ENCODE results near the gene TRIM7.
A peak's percentile ranks its signal among the peaks of the same experiment; 100 is the strongest.

TRIM7 gene

GRCh38 chr5:181204826-181205760, at the start of gene TRIM7:
Gene TRIM7, minus strand, starts transcription at chr5:181205196. Its CDS starts 86 bp downstream, at chr5:181205110.
- FAIRE-seq (no peak), DNase-seq (ENCODE audit: insufficient read length, low spot score) (no peak)
- TF ChIP-seq, protein P1, sequence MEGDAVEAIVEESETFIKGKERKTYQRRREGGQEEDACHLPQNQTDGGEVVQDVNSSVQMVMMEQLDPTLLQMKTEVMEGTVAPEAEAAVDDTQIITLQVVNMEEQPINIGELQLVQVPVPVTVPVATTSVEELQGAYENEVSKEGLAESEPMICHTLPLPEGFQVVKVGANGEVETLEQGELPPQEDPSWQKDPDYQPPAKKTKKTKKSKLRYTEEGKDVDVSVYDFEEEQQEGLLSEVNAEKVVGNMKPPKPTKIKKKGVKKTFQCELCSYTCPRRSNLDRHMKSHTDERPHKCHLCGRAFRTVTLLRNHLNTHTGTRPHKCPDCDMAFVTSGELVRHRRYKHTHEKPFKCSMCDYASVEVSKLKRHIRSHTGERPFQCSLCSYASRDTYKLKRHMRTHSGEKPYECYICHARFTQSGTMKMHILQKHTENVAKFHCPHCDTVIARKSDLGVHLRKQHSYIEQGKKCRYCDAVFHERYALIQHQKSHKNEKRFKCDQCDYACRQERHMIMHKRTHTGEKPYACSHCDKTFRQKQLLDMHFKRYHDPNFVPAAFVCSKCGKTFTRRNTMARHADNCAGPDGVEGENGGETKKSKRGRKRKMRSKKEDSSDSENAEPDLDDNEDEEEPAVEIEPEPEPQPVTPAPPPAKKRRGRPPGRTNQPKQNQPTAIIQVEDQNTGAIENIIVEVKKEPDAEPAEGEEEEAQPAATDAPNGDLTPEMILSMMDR (IDR thresholded peaks at IDR 0.05; ENCODE audit: insufficient read depth, missing control alignments) = no peak

DNA sequence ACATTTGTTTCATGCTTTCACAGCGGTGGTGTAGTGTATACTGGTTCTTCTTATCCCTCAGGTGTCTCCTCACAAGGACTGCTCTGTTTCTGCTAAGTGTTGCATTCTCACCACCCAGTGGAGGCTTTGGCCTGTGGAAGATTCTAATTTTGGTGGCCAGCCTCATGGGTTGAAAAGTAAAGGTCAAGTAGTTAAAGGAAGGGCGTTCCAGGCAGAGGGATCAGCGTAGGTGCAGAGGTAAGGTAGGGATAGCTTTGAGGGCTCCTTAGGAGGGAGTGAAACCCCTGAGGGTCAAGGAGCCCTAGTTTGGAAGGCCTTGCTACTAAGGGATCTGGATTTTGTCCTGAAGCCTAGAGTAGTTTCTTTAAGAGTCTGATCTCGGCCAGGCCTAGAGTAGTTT, 43.3 kb upstream of the TRIM7 start:
- TF ChIP-seq, protein P1 (IDR thresholded peaks at IDR 0.05; ENCODE audit: insufficient read depth, missing control alignments) = no peak
- no peak for DNase-seq (ENCODE audit: insufficient read length, low spot score)
- no peak for FAIRE-seq

- TF ChIP-seq, protein P1 (IDR thresholded peaks at IDR 0.05; ENCODE audit: insufficient read depth, missing control alignments) = no peak
- FAIRE-seq (no peak), DNase-seq (ENCODE audit: insufficient read length, low spot score) (peak; percentile 85)
Observed at GRCh38 chr5:181246276-181247049, 41.5 kb upstream of the TRIM7 start.

DNA sequence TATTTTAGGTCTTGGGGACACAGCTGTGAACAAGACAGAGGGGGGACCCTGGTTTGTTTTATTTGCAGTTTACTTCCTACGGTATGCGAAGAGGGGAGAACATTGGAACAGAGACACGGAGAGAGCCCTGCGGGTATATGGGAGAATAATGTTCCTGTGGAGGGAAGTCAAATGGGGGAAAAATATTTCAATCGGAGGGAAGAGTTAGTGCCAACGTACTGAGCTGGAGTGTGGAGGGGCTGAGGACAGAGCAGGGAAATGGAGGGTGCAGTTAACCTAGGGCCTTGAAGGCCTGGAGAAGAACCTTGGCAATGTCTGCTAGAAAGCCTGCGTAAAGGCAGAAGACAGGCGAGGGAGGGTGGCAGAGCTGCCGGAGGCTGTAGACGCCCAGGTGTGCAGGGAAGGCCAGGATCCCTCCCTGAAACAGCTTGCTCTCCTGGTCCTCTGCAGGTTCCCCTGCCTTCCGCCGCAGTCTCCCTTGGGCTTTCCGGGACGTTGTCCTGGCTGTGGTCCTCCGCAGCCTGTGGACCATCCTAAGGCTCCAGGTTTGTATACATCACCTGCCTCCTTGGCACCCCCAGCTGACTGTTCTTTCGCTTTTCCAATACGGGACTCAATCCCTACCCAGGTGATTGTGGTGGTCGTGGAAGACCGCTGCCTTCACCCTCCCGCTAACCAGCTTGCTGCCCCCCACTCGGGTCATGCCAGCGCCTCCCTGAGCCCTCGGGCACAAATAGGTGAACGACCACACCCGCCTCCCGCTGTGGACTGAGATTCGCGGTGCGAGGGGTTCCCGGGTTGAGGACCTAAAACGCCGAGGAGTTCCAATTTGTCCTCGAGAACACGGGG, 40.7 kb upstream of the TRIM7 start:
- no peak for FAIRE-seq
- DNase-seq (ENCODE audit: insufficient read length, low spot score) = no peak
- TF ChIP-seq, protein P1 (IDR thresholded peaks at IDR 0.05; ENCODE audit: insufficient read depth, missing control alignments) = no peak

DNA sequence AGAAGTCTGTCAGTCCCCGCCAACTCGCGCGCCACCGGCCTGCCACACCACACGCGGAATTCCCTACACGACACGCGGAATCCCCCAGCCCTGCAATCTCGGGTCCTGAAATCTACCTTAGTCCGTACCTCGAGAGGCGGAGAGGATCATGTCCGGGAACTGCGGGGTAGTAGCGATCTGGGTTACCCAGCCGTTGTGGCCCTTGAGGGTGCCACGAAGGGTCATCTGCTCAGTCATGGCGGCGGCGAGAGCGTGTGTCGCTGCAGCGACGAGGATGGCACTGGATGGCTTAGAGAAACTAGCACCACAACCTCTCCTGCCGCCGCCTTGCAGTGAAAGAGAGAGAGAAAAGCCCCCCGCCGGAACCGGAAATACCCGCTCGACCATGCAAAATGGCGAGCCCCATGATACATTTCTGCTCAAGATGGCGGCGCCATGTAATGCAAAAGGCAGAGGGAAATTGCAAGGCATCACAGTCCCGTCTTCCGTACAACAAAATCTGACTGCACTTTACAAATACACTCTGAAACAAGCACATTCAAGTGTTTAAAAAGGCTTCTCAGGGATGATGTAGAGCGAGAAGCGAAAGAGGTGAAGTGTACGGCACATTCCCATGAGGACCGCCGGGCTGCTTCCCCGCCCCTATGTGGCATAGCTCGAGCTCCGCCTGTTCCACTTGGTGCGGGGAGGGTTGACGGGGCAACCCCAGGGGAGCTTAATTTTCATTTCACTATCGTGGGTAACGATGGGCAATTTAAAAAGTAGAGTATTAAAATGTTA, 38.8 kb upstream of the TRIM7 start, which contains the start of gene RACK1:
Gene RACK1, minus strand, starts transcription at position 343 of the 780 bp plus-strand sequence. Its CDS starts 106 bp downstream, at position 237.
- TF ChIP-seq, protein P1 (IDR thresholded peaks at IDR 0.05; ENCODE audit: insufficient read depth, missing control alignments) = no peak
- no peak for FAIRE-seq
- DNase-seq (ENCODE audit: insufficient read length, low spot score) = peak; percentile 68

DNA sequence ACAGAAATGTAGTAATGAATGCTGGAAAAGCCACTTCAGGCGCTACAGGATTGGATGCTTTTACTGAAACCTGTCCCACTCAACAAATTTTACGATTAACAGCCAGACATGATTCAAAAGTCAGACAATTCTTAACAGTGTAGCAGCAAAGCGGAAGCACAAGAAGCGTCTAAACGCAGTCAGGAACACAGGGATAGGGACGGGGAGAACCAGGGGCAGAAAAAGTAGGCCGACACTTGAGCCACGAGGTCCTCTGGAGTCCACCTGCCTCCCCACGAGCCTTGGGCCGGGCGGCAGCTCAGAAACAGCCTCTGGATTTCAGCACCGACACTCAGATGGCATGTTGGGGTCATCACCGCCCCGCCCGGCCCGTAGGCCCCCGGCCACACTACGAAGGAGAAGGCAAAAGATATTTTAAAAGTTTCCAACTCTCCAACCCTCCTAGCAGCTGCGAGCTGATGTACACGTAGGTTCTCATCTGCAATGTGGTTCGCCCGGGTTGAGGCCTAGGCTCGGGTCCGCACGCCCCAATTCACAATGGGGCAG, 38.1 kb upstream of the TRIM7 start:
- TF ChIP-seq, protein P1 (IDR thresholded peaks at IDR 0.05; ENCODE audit: insufficient read depth, missing control alignments) = no peak
- FAIRE-seq = no peak

More for the DNA sequence above, 38.1 kb upstream of the TRIM7 start:
- no peak for DNase-seq (ENCODE audit: insufficient read length, low spot score)

All from D721Med (cell line).